CD14-positive monocyte (primary cell): ENCODE measurements around the gene TRIM68. TPM values are rescaled to one million over a fixed set of nuclear protein-coding genes. Genes with fewer than 3 reads are reported as not detected.

ENCODE experiments used
- DNase-seq, 3 donors: peaks; one replicate each; pipeline ENCODE4 v3.0.0-alpha.2; 2011 to 2022
- H2AFZ ChIP-seq: 2 replicates; pipeline ENCODE4 v1.6.0; 2012; ENCODE audit warnings: mild to moderate bottlenecking, low read depth, low read length, inconsistent platforms; ENCODE audit not compliant: insufficient read depth, poor library complexity, severe bottlenecking
- H3K27ac ChIP-seq, 2 donors: 1 replicate in 1 of 2; 2 replicates in 1 of 2; pipeline ENCODE4 v1.5.1; 2012 to 2013; ENCODE audit warnings: low read length in 2 of 2, control low read depth in 1 of 2, inconsistent platforms in 1 of 2, low read depth in 1 of 2, mild to moderate bottlenecking in 1 of 2
- H3K27me3 ChIP-seq, 2 donors: one replicate each; pipeline versions ENCODE4 v1.6.0 to v1.6.1; 2011 to 2013; ENCODE audit warnings: low read length in 2 of 2; ENCODE audit not compliant: control insufficient read depth in 2 of 2, insufficient read depth in 2 of 2
- H3K36me3 ChIP-seq, 2 donors: replicated peaks in 1 of 2; 1 replicate in 1 of 2; 2 replicates in 1 of 2; pipeline versions ENCODE4 v1.5.1 to v1.6.1; 2012 to 2013; ENCODE audit warnings: low read length in 2 of 2, control low read depth in 1 of 2, inconsistent platforms in 1 of 2, mild to moderate bottlenecking in 1 of 2; ENCODE audit not compliant: insufficient read depth in 2 of 2, control insufficient read depth in 1 of 2
- H3K4me1 ChIP-seq, 2 donors: 1 replicate in 1 of 2; 2 replicates in 1 of 2; pipeline versions ENCODE4 v1.5.1 to v1.6.1; 2012 to 2013; ENCODE audit warnings: low read length in 2 of 2, control low read depth in 1 of 2, inconsistent platforms in 1 of 2, mild to moderate bottlenecking in 1 of 2, moderate library complexity in 1 of 2; ENCODE audit not compliant: insufficient read depth in 2 of 2, control insufficient read depth in 1 of 2
- H3K4me2 ChIP-seq: replicated peaks from 2 replicates; pipeline ENCODE3; 2012; ENCODE audit warnings: low read length, moderate library complexity, mild to moderate bottlenecking; ENCODE audit not compliant: poor library complexity, severe bottlenecking; ENCODE audit errors: extremely low read depth
- H3K4me3 ChIP-seq, 3 experiments: fragments of 200-600 bp in 1 of 3; sonication (generic) in 1 of 3; replicated peaks in 1 of 3; 1 replicate in 2 of 3; 2 replicates in 1 of 3; pipeline ENCODE4 v1.5.1; 2011 to 2013; ENCODE audit warnings: low read length in 3 of 3, mild to moderate bottlenecking in 3 of 3, control low read depth in 2 of 3, low read depth in 2 of 3, inconsistent platforms in 1 of 3, moderate library complexity in 1 of 3
- H3K79me2 ChIP-seq: 2 replicates; pipeline ENCODE4 v1.6.0; 2012; ENCODE audit warnings: mild to moderate bottlenecking, control low read depth, inconsistent platforms, low read length, moderate library complexity; ENCODE audit not compliant: insufficient read depth
- H3K9ac ChIP-seq: 2 replicates; pipeline ENCODE4 v1.6.0; 2017; ENCODE audit warnings: low read length, mild to moderate bottlenecking; ENCODE audit not compliant: insufficient read depth, poor library complexity, severe bottlenecking
- H3K9me3 ChIP-seq, 2 donors: replicated peaks in 1 of 2; 1 replicate in 1 of 2; 2 replicates in 1 of 2; pipeline versions ENCODE4 v1.5.1 to v1.6.1; 2012 to 2013; ENCODE audit warnings: low read length in 2 of 2, control low read depth in 1 of 2; ENCODE audit not compliant: control insufficient read depth in 1 of 2, insufficient read depth in 1 of 2
- H4K20me1 ChIP-seq: 2 replicates; pipeline ENCODE4 v1.6.0; 2012; ENCODE audit warnings: mild to moderate bottlenecking, low read length, control low read depth, moderate library complexity; ENCODE audit not compliant: insufficient read depth
- H3K27ac Mint-ChIP-seq, 7 donors: one replicate each; pipeline ENCODE4 v1.8.0; 2020; ENCODE audit warnings: mild to moderate bottlenecking in 7 of 7, mixed read lengths in 7 of 7, moderate library complexity in 6 of 7, inconsistent platforms in 2 of 7
- H3K27me3 Mint-ChIP-seq, 3 donors: one replicate each; pipeline ENCODE4 v1.8.0; 2021 to 2022; ENCODE audit warnings: low read depth in 3 of 3, mild to moderate bottlenecking in 3 of 3, mixed read lengths in 3 of 3, moderate library complexity in 3 of 3, inconsistent platforms in 1 of 3
- H3K36me3 Mint-ChIP-seq, 2 donors: one replicate each; pipeline ENCODE4 v1.8.0; 2020; ENCODE audit warnings: mixed read lengths in 2 of 2, inconsistent platforms in 1 of 2, mild to moderate bottlenecking in 1 of 2
- H3K4me1 Mint-ChIP-seq: one replicate; pipeline ENCODE4 v1.8.0; 2020; ENCODE audit warnings: mild to moderate bottlenecking, mixed read lengths
- H3K4me3 Mint-ChIP-seq, 2 donors: one replicate each; pipeline ENCODE4 v1.8.0; 2020; ENCODE audit warnings: mild to moderate bottlenecking in 2 of 2, mixed read lengths in 2 of 2, moderate library complexity in 1 of 2
- H3K9me3 Mint-ChIP-seq, 7 donors: one replicate each; pipeline ENCODE4 v1.8.0; 2020 to 2022; ENCODE audit warnings: mixed read lengths in 7 of 7, mild to moderate bottlenecking in 6 of 7, moderate library complexity in 6 of 7, inconsistent platforms in 2 of 7
- CTCF ChIP-seq: fragments of 200-600 bp; IDR thresholded peaks from one replicate; pipeline ENCODE4 v1.8.0; 2022; ENCODE audit warnings: antibody characterized with exemption, mild to moderate bottlenecking
- WGBS: methylation state at CpG from one replicate; pipeline ENCODE4 v1.1.5; 2013; ENCODE audit warnings: missing lambda C conversion rate; ENCODE audit not compliant: insufficient coverage; 5-methylcytosine and 5-hydroxymethylcytosine counted together
- intact Hi-C, 2 donors: fragments of 100-400 bp; cut with micrococcal nuclease; formaldehyde crosslinking; loops; one replicate each; pipeline versions ENCODE4 v1.15.0 to v1.15.1; 2023
- polyA plus RNA-seq, 3 donors: library from polyadenylated mRNA; depleted of rRNA in 1 of 3; unstranded in 2 of 3; stranded (reverse) in 1 of 3; fragments of 300-500 nt in 2 of 3; fragments of >200 nt in 1 of 3; fragmentation: Illumina TruSeq in 2 of 3; gene quantifications; 1 replicate in 2 of 3; 2 replicates in 1 of 3; pipeline ENCODE4 v1.2.3, GENCODE V29; 2012 to 2021

Gene TRIM68
- polyA plus RNA-seq, 3 donors = 2.2 to 4.9 (median 3.0) TPM

- Mint-ChIP-seq H3K27ac (no peak overlapping the region), H3K4me3 (no peak overlapping the region), H3K9me3 (no peaks in the 10 kb centered on the region), H3K4me1 (no peaks in the 10 kb centered on the region), H3K27me3 (peaks cover 0 to 5% (median 5%) of the 10 kb centered on the region in 3 donors), H3K36me3 (no peaks in the 10 kb centered on the region)
- Histone ChIP-seq H3K4me2 (no peak overlapping the region), H3K27ac (no peak overlapping the region), H3K36me3 (no peaks in the 10 kb centered on the region), H2AFZ (no peak overlapping the region), H3K4me3 (no peak overlapping the region), H3K27me3 (no peaks in the 10 kb centered on the region), H3K79me2 (no peaks in the 10 kb centered on the region), H3K9ac (no peak overlapping the region), H3K4me1 (no peaks in the 10 kb centered on the region), H3K9me3 (no peaks in the 10 kb centered on the region), H4K20me1 (no peaks in the 10 kb centered on the region)
- no peak for TF ChIP-seq CTCF
- 89% methylated on average over 1 of the region's 2 CpGs for WGBS
- DNase-seq = no peak
- intact Hi-C loops = no loop called here
Observed at GRCh38 chr11:4645974-4646373, 37.9 kb upstream of the TRIM68 start.

- no peak overlapping the region for H2AFZ ChIP-seq
- H3K4me1 ChIP-seq = no peaks in the 10 kb centered on the region
- no peak for TF ChIP-seq CTCF
- no peaks in the 10 kb centered on the region for H3K36me3 ChIP-seq
- Mint-ChIP-seq H3K9me3 (no peaks in the 10 kb centered on the region), H3K4me1 (no peaks in the 10 kb centered on the region), H3K36me3 (no peaks in the 10 kb centered on the region), H3K4me3 (no peak overlapping the region), H3K27me3 (peaks cover 0 to 8% (median 5%) of the 10 kb centered on the region in 3 donors), H3K27ac (no peak overlapping the region)
- no peaks in the 10 kb centered on the region for H3K27me3 ChIP-seq
- no peaks in the 10 kb centered on the region for H3K9me3 ChIP-seq
- H3K79me2 ChIP-seq = no peaks in the 10 kb centered on the region
- H3K4me2 ChIP-seq = no peak overlapping the region
- WGBS = 89% methylated on average over 4 of the region's 4 CpGs
- H3K27ac ChIP-seq = no peak overlapping the region
- no peak overlapping the region for H3K9ac ChIP-seq
- intact Hi-C loops = no loop called here
- no peak for DNase-seq
- no peaks in the 10 kb centered on the region for H4K20me1 ChIP-seq
- no peak overlapping the region for H3K4me3 ChIP-seq
Observed at GRCh38 chr11:4644233-4644632, 36.2 kb upstream of the TRIM68 start.
